Activated CD4-positive, alpha-beta T cell treated with anti-CD3 and anti-CD28 coated beads, Interleukin-2, amount 10 ng/mL, durations not matched to agents 7 days and 5 days (primary cell): ENCODE data around the gene ZSWIM9. TPM values are rescaled to one million over a fixed set of nuclear protein-coding genes. Genes with fewer than 3 reads are reported as not detected.
"Not testable (repeated sequence)": the region's sequence is repeated elsewhere in the genome, so short reads cannot be mapped to it uniquely, and the experiment has no call there.

ENCODE experiments used
- CTCF ChIA-PET: fragments of 350-600 bp; sonication (Branson Sonifier 250); formaldehyde crosslinking; loops from one replicate; lab custom pipeline; 2021; ENCODE audit warnings: antibody characterized with exemption; lab: Charles Lee
- POLR2A ChIA-PET: fragments of 350-600 bp; sonication (Branson Sonifier 250); formaldehyde crosslinking; loops from one replicate; lab custom pipeline; 2021; ENCODE audit warnings: antibody characterized with exemption; lab: Charles Lee
- DNase-seq: peaks from one replicate; pipeline ENCODE4 v3.0.0-alpha.2; 2020
- H3K27ac Mint-ChIP-seq: one replicate; pipeline ENCODE4 v1.8.0; 2021; ENCODE audit warnings: mild to moderate bottlenecking, moderate library complexity, mixed read lengths
- H3K27me3 Mint-ChIP-seq: one replicate; pipeline ENCODE4 v1.8.0; 2021; ENCODE audit warnings: mixed read lengths
- H3K36me3 Mint-ChIP-seq: one replicate; pipeline ENCODE4 v1.8.0; 2021; ENCODE audit warnings: low read depth, mixed read lengths
- H3K4me1 Mint-ChIP-seq: one replicate; pipeline ENCODE4 v1.8.0; 2021; ENCODE audit warnings: mixed read lengths
- H3K4me3 Mint-ChIP-seq: one replicate; pipeline ENCODE4 v1.8.0; 2021; ENCODE audit warnings: mild to moderate bottlenecking, moderate library complexity, mixed read lengths
- H3K9me3 Mint-ChIP-seq: one replicate; pipeline ENCODE4 v1.8.0; 2021; ENCODE audit warnings: mixed read lengths
- total RNA-seq, 2 experiments: library from RNA; stranded (reverse); gene quantifications; one replicate each; pipeline ENCODE4 v1.2.3, GENCODE V29; 2021

Gene ZSWIM9
- total RNA-seq, 2 experiments from 2014 or later = 6.9 to 9.3 TPM

GRCh38 chr19:48237057-48237456, 66.6 kb downstream of the ZSWIM9 start:
- peaks cover 23% of the 10 kb centered on the region for H3K4me1 Mint-ChIP-seq

GRCh38 chr19:48239120-48239519, 68.6 kb downstream of the ZSWIM9 start:
- H3K4me3 Mint-ChIP-seq = no peak overlapping the region
- ChIA-PET CTCF (interaction anchor here (0.6 to 1.5 kb wide), 3 partner anchors 27 to 710 kb away, joined by 3 to 5 read pairs (median 4); no protein-coding TSS in a partner anchor), POLR2A (no interaction called here)
- no peak for DNase-seq
- peaks cover 65% of the 10 kb centered on the region for H3K36me3 Mint-ChIP-seq
- H3K27me3 Mint-ChIP-seq = no peaks in the 10 kb centered on the region
- peaks cover 25% of the 10 kb centered on the region for H3K4me1 Mint-ChIP-seq
- no peak overlapping the region for H3K27ac Mint-ChIP-seq
- H3K9me3 Mint-ChIP-seq = no peaks in the 10 kb centered on the region

More at GRCh38 chr19:48237057-48237456, 66.6 kb downstream of the ZSWIM9 start:
- ChIA-PET CTCF (interaction anchor here (0.6 to 1.4 kb wide), 2 partner anchors 34 to 1580 kb away, joined by 3 read pairs; no protein-coding TSS in a partner anchor), POLR2A (no interaction called here)
- Mint-ChIP-seq H3K4me3 (no peak overlapping the region), H3K27me3 (no peaks in the 10 kb centered on the region), H3K27ac (no peak overlapping the region), H3K9me3 (no peaks in the 10 kb centered on the region), H3K36me3 (peaks cover 74% of the 10 kb centered on the region)
- no peak for DNase-seq

GRCh38 chr19:48239582-48240141, 69.2 kb downstream of the ZSWIM9 start:
- DNase-seq = no peak
- no peak overlapping the region for H3K4me3 Mint-ChIP-seq
- ChIA-PET POLR2A (no interaction called here), CTCF (interaction anchor here (0.6 to 1.5 kb wide), 2 partner anchors 27 to 48 kb away, joined by 3 to 5 read pairs; no protein-coding TSS in a partner anchor)
- H3K9me3 Mint-ChIP-seq = no peaks in the 10 kb centered on the region
- no peaks in the 10 kb centered on the region for H3K27me3 Mint-ChIP-seq
- peaks cover 31% of the 10 kb centered on the region for H3K4me1 Mint-ChIP-seq
- peak overlapping the region; percentile 1 for H3K27ac Mint-ChIP-seq
- peaks cover 65% of the 10 kb centered on the region for H3K36me3 Mint-ChIP-seq

GRCh38 chr19:48241771-48242170, 71.3 kb downstream of the ZSWIM9 start:
- Mint-ChIP-seq H3K36me3 (peaks cover 72% of the 10 kb centered on the region), H3K27ac (peak overlapping the region; percentile 6), H3K4me1 (peaks cover 49% of the 10 kb centered on the region)
- H3K9me3 Mint-ChIP-seq, CTCF ChIA-PET, POLR2A ChIA-PET, H3K4me3 Mint-ChIP-seq, H3K27me3 Mint-ChIP-seq, DNase-seq: not testable (repeated sequence)

GRCh38 chr19:48244281-48244680, 73.8 kb downstream of the ZSWIM9 start:
- H3K4me3 Mint-ChIP-seq = peak overlapping the region; percentile 69
- peaks cover 68% of the 10 kb centered on the region for H3K36me3 Mint-ChIP-seq
- POLR2A ChIA-PET = no interaction called here
- peaks cover 58% of the 10 kb centered on the region for H3K4me1 Mint-ChIP-seq
- peak overlapping the region; percentile 91 for H3K27ac Mint-ChIP-seq
- no peaks in the 10 kb centered on the region for H3K9me3 Mint-ChIP-seq
- DNase-seq = peak; percentile 64
- CTCF ChIA-PET = interaction anchor here (0.6 to 2.2 kb wide), 4 partner anchors 15 to 279 kb away, joined by 3 to 7 read pairs (median 4); no protein-coding TSS in a partner anchor
- no peaks in the 10 kb centered on the region for H3K27me3 Mint-ChIP-seq

- peak overlapping the region; percentile 47 for H3K27ac Mint-ChIP-seq
- H3K4me1 Mint-ChIP-seq = peaks cover 66% of the 10 kb centered on the region
- H3K36me3 Mint-ChIP-seq = peaks cover 69% of the 10 kb centered on the region
- no peak for DNase-seq
- ChIA-PET POLR2A (no interaction called here), CTCF (interaction anchor here (0.6 to 1.7 kb wide), 3 partner anchors 9 to 13 kb away, joined by 3 to 6 read pairs (median 3); partner anchors contain the start of gene CARD8)
- no peaks in the 10 kb centered on the region for H3K27me3 Mint-ChIP-seq
- no peaks in the 10 kb centered on the region for H3K9me3 Mint-ChIP-seq
- no peak overlapping the region for H3K4me3 Mint-ChIP-seq
Observed at GRCh38 chr19:48246101-48246500, 75.6 kb downstream of the ZSWIM9 start.

- no peak for DNase-seq
- no peaks in the 10 kb centered on the region for H3K9me3 Mint-ChIP-seq
- H3K36me3 Mint-ChIP-seq = peaks cover 70% of the 10 kb centered on the region
- ChIA-PET CTCF (no interaction called here), POLR2A (no interaction called here)
- H3K27me3 Mint-ChIP-seq = no peaks in the 10 kb centered on the region
- H3K27ac Mint-ChIP-seq = peak overlapping the region; percentile 50
- peak overlapping the region; percentile 19 for H3K4me3 Mint-ChIP-seq
- H3K4me1 Mint-ChIP-seq = peaks cover 67% of the 10 kb centered on the region
Observed at GRCh38 chr19:48247212-48247611, 76.7 kb downstream of the ZSWIM9 start.

Other genes starting within 250 kb of the ZSWIM9 start
- gene BSPH1, start 178.5 kb upstream of the ZSWIM9 start, total RNA-seq = not detected
- gene ELSPBP1, start 176.0 kb upstream of the ZSWIM9 start, total RNA-seq = not detected
- not detected for gene CABP5, start 126.6 kb upstream of the ZSWIM9 start, total RNA-seq
- gene PLA2G4C, start 59.9 kb upstream of the ZSWIM9 start, total RNA-seq = 1 to 10 TPM; 4.3 to 5.3 TPM
- 100 to 1,000 TPM; 200 to 206 TPM for gene LIG1, start 336 bp upstream of the ZSWIM9 start, total RNA-seq
- 100 to 1,000 TPM; 174 to 189 TPM for gene CARD8, start 85.2 kb downstream of the ZSWIM9 start, total RNA-seq
- gene ZNF114, start 99.4 kb downstream of the ZSWIM9 start, total RNA-seq = not detected
- gene EMP3, start 154.9 kb downstream of the ZSWIM9 start, total RNA-seq = 100 to 1,000 TPM; 444 to 544 TPM
- gene TMEM143, start 193.3 kb downstream of the ZSWIM9 start, total RNA-seq = 10 to 100 TPM; 19.0 to 21.7 TPM
- gene SYNGR4, start 193.7 kb downstream of the ZSWIM9 start, total RNA-seq = not detected
- gene KDELR1, start 220.9 kb downstream of the ZSWIM9 start, total RNA-seq = 10 to 100 TPM; 69.6 to 81.6 TPM
- gene GRIN2D, start 223.0 kb downstream of the ZSWIM9 start, total RNA-seq = under 1 TPM; 0.04 to 0.20 TPM